Testis (tissue), 2 donors: ENCODE measurements around the gene KRTAP4-16.

Source experiments
- POLR2A ChIP-seq: fragments of 450-650 bp; IDR thresholded peaks from one replicate; pipeline ENCODE4 v1.6.1; 2017; ENCODE audit warnings: antibody characterized with exemption, mild to moderate bottlenecking, moderate library complexity
- TF ChIP-seq, protein P1 (sequence below), 3 experiments: fragments of 450-650 bp in 2 of 3; fragments of 200-600 bp in 1 of 3; sonication (generic) in 1 of 3; IDR thresholded peaks; one replicate each; pipeline ENCODE4 v1.5.1; 2016 to 2019; ENCODE audit warnings: antibody characterized with exemption in 3 of 3, mild to moderate bottlenecking in 2 of 3, moderate library complexity in 1 of 3

GRCh38 chr17:41057547-41057946 lies 44.5 kb downstream of the KRTAP4-16 start:
- TF ChIP-seq, protein P1, sequence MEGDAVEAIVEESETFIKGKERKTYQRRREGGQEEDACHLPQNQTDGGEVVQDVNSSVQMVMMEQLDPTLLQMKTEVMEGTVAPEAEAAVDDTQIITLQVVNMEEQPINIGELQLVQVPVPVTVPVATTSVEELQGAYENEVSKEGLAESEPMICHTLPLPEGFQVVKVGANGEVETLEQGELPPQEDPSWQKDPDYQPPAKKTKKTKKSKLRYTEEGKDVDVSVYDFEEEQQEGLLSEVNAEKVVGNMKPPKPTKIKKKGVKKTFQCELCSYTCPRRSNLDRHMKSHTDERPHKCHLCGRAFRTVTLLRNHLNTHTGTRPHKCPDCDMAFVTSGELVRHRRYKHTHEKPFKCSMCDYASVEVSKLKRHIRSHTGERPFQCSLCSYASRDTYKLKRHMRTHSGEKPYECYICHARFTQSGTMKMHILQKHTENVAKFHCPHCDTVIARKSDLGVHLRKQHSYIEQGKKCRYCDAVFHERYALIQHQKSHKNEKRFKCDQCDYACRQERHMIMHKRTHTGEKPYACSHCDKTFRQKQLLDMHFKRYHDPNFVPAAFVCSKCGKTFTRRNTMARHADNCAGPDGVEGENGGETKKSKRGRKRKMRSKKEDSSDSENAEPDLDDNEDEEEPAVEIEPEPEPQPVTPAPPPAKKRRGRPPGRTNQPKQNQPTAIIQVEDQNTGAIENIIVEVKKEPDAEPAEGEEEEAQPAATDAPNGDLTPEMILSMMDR (IDR thresholded peaks at IDR 0.05), result no peak
- no peak for TF ChIP-seq POLR2A
